NCI-H510A treated with DMSO at 0.1 percent for 48 hours (cell line): ENCODE results near the gene ARHGEF17.
A peak's percentile ranks its signal among the peaks of the same experiment; 100 is the strongest.

Source experiments
- DNase-seq: peaks from one replicate; lab custom pipeline; 2025; lab: John Stamatoyannopoulos, UW

Gene ARHGEF17

GRCh38 chr11:73331138-73331916 lies 23.3 kb downstream of the ARHGEF17 start:
- no peak for DNase-seq

- DNase-seq = no peak
These were observed 25.1 kb downstream of the ARHGEF17 start for GRCh38 chr11:73333173-73333572.

GRCh38 chr11:73333640-73334383 lies 25.7 kb downstream of the ARHGEF17 start:
- no peak for DNase-seq

- DNase-seq = no peak
These were observed 26.5 kb downstream of the ARHGEF17 start for GRCh38 chr11:73334384-73335203.

GRCh38 chr11:73335204-73335923 lies 27.3 kb downstream of the ARHGEF17 start:
- DNase-seq = peak; percentile 90

DNA sequence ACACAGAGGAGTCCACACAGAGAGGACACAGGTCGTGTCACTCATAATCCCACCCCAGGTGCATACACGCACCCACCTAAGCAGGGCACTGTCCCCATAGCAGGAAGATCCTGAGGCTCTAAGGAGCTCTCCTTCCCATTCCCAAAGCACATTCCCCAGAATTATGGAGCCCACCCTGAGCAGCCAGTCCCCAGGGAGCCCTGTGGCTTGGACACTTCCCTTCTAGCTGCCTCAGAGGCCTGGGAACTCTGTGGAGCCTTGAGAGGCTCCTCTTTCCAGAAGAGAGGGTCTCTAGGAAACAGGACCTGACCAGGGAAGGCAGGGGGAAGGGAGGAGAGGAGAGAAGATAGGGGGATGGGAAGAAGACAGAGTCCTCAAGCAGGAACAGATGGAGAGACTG lies 29.8 kb downstream of the ARHGEF17 start:
- no peak for DNase-seq

GRCh38 chr11:73338279-73338678 lies 30.2 kb downstream of the ARHGEF17 start:
- no peak for DNase-seq

DNA sequence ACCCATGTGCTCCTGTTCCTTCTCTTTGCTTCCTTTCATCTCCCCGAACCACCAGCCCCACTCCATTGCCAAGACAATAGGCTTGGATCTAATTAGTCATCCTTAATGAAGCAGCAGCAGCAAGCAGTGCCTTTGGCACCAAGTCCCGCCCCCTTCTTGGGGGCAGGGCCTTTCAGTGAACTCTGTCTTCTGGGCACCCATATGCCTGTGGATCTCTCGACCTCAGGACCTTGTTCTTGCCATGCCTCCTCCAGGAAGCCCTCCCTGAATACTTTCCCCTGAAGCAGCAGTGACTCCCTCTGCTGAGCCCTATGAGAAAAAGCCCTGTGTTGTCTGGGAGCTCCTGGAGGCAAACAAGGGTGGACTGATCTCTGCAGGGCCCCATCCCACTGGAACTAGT lies 32.1 kb downstream of the ARHGEF17 start:
- no peak for DNase-seq

DNA sequence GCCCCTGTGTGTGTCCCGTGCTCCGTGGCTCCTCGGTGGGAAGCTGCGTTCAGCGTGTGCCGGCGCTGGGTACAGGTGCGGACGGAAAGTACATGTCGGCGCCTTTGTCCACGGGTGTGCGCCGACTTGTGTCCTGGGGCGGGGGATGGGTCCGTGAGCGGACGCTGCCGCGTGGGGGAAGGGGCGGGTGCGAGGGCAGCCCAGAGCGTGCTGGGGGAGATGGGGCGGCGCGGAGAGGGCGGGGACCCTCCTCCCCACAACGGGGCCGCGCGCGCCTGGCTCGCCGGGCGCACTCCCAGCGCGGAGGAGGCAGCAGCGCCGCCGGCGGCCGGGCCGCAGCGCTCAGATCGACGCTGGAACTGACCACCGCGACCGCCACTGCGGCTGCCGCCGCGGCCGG lies 34.6 kb downstream of the ARHGEF17 start:
- DNase-seq = peak; percentile 59

DNA sequence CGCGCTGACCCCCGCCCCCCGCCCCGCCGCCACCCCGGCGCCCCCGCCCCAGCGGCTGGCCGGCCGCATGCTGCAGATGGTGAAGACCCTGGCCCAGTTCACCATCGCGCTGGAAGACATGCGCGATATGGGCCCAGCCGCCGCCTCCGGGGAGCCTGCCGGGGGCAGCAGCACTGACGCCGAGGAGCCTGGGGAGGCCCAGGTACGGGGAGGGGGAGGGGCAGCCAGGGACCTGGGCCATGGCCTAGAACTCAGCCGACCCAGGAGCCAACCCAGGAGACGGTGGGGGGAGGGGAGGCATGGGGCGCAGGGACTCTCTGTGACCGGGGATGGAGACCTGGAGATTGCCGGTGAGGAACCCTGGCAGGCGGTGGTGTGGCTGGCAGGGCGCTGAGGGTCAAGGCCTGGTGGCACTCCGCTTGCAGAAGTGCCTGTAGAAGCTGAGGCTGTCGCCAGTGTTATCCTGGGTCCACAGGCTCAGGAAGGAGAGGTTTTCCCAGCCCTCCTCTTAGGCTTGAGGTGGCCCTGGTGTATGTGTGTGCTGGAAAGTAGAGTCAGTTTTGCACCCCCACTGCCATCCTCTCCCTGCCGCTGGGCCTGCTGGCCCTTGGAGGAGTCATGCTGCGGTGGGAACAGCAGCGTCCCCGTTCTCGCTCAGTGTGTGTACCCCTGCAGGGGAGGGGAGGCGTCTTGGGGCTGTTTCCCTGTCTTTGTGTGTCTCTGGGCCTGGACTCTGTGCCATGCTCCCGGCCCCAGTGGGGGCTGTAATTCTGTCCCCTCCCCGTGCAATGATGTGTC lies 35.2 kb downstream of the ARHGEF17 start:
- no peak for DNase-seq

DNA sequence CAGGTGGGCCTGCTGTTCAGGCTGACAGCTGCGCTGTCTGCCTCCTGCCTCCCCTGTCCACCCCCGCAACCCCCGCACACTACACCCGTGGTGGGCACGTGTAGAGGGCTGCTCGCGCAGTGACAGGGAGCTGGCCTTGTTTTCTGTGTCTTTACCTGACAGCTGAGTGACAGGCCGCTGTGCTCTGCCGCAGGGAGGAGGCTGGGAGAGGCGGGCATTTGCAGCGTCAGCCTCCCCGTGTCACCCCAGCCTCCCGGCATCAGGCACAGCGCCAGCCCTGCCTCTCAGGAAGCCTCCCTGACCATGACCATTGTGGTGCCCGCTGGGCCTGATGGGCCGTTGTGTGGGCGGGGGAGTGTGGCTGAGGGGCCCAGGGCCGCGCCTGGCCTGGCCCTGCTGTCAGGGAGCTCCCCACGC lies 36.1 kb downstream of the ARHGEF17 start:
- DNase-seq = no peak

DNA sequence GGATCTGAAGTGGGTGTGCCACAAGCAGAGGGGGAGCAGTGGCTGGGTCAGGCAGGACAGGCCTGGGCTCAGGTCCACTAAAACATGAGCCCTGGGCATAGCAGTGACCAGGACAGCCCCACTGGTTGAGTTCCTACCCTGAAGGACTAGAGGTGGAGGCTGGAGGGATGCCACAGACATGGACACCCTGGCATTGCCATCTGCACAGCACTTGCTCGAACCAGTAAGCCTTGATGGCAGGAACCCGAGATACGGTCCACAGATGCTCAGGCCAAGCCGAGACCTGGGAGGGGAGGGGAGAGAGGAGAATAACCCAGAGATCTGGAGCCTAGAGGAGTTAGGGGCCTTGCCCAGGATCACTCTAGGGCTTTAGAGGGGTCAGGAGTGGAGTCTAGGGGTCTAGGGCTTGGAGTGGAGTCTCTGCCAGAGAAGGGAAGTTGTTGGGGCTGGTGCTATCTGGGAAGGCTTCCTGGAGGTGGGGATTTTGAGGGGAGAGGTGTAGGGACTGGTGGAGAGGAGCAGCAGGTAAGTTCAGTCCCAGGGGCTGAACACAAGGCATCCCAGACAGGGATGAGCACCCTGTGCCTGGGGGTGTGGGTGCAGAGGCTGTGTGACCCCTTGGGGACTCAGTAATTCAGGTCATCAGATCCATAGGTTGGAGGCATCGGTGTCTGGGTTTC lies 37.5 kb downstream of the ARHGEF17 start:
- no peak for DNase-seq

- DNase-seq = no peak
These were observed 38.3 kb downstream of the ARHGEF17 start for GRCh38 chr11:73346186-73346935.

GRCh38 chr11:73347067-73347466 lies 39.0 kb downstream of the ARHGEF17 start:
- DNase-seq = no peak

- DNase-seq = no peak
These were observed 40.8 kb downstream of the ARHGEF17 start for GRCh38 chr11:73348838-73349237.

GRCh38 chr11:73349633-73350032 lies 41.6 kb downstream of the ARHGEF17 start:
- DNase-seq = no peak

DNA sequence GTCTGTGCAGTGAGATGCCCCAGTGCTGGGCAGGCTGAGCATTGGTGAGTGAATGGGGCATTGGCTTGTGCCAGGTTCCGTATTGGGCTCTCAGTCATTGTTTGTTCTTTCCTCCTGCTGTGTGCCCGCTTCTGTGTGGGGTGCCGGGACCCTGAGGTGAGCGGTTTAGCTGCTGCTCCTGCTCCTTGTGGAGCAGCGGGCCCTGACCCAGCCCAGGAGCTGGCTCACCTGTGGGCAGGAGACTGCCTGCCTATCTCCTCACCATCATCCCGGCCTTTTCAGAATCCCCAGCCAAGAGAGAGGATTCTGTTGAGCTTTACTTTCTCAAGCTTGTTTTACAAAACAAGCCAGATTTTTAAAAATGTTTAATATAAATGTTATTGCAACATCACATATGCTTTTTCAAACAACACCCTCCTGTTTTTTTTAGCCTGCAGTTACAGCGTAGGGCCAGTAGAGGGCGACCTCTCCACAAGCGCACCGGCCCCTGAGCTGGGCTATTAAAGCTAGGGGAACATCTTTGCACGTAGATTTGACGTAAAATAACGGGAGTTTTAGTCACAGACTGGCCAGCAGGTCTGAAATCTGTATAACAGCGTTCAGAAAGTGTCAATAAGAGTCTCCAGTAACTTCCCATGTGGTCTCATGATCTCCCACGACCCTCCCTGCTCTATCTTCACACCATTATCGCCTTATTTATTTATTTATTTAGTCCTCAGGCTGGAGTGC lies 43.0 kb downstream of the ARHGEF17 start:
- peak; percentile 94 for DNase-seq

GRCh38 chr11:73353422-73353821 lies 45.3 kb downstream of the ARHGEF17 start:
- DNase-seq = no peak

DNA sequence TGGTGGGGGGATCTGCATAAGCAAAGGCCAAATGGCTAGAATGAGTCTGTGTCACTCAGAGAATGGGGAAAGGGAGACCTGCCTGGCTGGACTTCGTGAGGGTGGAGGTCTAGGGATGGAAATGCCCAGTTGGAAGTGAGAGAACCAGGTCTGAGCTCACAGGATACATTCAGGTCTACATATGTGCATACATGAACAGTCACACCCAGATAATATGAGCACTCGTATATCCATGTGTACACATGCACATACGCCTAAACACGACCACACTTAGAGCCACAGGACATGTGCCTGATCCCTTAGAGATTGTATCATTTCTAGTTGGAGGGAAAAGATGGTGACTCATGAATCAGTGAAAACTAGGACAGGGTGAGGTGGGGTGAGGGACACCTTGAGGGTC lies 47.0 kb downstream of the ARHGEF17 start:
- DNase-seq = no peak
